Left lung (tissue), 10 donors: ENCODE measurements around the gene CATSPERZ. TPM values are rescaled to one million over a fixed set of nuclear protein-coding genes. Genes with fewer than 3 reads are reported as not detected.

Experiments used
- ATAC-seq: fragments of 200-7000 bp; cut with Tn5 transposase; one replicate; pipeline ENCODE4 v1.9.1; 2020; ENCODE audit warnings: moderate library complexity
- DNase-seq, 4 donors: peaks; one replicate each; pipeline ENCODE4 v3.0.0-alpha.2; 2013 to 2020
- H3K27ac ChIP-seq, 2 donors: fragments of 200-600 bp; sonication (generic) in 1 of 2; one replicate each; pipeline versions ENCODE4 v1.5.0 to v1.8.0; 2020 to 2021
- H3K27me3 ChIP-seq, 2 donors: fragments of 200-600 bp; sonication (generic) in 1 of 2; one replicate each; pipeline versions ENCODE4 v1.5.0 to v1.8.0; 2020 to 2021
- H3K36me3 ChIP-seq, 2 donors: fragments of 200-600 bp; sonication (generic) in 1 of 2; one replicate each; pipeline versions ENCODE4 v1.5.0 to v1.8.0; 2020 to 2021
- H3K4me1 ChIP-seq, 2 donors: fragments of 200-600 bp; one replicate each; pipeline ENCODE4 v1.8.0; 2021
- H3K4me3 ChIP-seq, 2 donors: fragments of 200-600 bp; sonication (generic) in 1 of 2; one replicate each; pipeline versions ENCODE4 v1.5.0 to v1.8.0; 2020 to 2021; ENCODE audit warnings: mild to moderate bottlenecking in 1 of 2
- H3K9me3 ChIP-seq, 2 donors: fragments of 200-600 bp; sonication (generic) in 1 of 2; one replicate each; pipeline versions ENCODE4 v1.5.0 to v1.8.0; 2020 to 2021
- intact Hi-C, 2 donors: fragments of 100-400 bp; cut with DNase I; formaldehyde crosslinking; loops; one replicate each; pipeline versions ENCODE4 v1.11.2 to v1.14.2; 2022
- polyA plus RNA-seq, 6 donors: library from polyadenylated mRNA; unstranded; fragments of 120-200 nt; gene quantifications; one replicate each; pipeline ENCODE4 v1.2.1, GENCODE V29; 2013; ENCODE audit not compliant: insufficient read length in 6 of 6
- total RNA-seq, 2 donors: library from RNA; stranded (reverse); fragmentation: NEBNext Ultra II Directional; extraction: Animal tissue kit (Norgen Biotek cat#: 25700); gene quantifications; one replicate each; pipeline ENCODE4 v1.2.1, GENCODE V29; 2021
- TF ChIP-seq, protein P1 (sequence below), 2 donors: fragments of 200-600 bp; sonication (generic) in 1 of 2; IDR thresholded peaks; one replicate each; pipeline versions ENCODE4 v1.5.0 to v1.8.0; 2021; ENCODE audit warnings: antibody characterized with exemption in 2 of 2
- donor health status: DM: no; HTN: yes; CAD: no.
- donor health status: DM: no; HTN: no; CAD: no.

Gene CATSPERZ
- total and polyA plus RNA-seq, 8 donors = not detected

DNA sequence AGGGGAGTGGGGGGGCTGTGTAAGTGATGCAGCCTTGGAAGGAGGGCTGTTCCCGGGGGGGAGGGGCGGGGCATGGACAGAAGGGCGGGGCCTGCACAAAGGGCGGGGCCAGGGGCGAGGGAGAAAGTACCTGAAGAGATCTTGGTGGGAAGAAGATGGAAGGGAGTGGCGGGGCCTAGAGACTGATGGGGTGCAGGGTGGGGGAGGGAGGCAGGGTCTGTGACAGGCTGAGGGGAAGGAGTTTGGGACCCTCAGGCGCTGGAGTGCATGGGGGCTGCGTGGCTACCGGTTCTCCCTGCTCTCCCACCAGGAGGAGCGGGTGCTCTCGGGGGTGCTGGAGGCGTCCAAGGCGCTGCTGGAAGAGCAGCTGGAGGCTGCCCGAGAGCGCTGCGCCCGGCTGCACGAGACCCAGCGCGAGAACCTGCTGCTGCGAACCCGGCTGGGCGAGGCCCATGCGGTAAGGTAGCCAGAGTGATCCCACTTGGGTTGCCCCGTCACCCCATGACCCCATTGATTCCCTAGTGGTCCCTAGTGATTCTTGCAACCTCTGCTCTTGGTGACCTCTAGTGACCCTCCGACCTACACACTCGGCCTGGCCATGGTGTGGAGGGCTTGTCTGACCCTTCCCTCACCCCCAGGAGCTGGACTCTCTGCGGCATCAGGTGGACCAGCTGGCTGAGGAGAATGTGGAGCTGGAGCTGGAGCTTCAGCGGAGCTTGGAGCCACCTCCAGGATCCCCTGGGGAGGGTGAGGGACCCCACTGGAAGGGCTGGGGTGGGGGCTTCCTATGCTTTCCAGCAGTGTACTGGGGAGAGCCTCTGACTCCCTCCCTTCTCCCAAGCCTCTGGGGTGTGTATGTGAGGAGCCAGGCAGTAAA lies 42.9 kb downstream of the CATSPERZ start:
- Histone ChIP-seq H3K36me3 (peaks cover 0 to 31% of the 10 kb centered on the region in 2 donors), H3K27ac (peak overlapping the region in 1 of 2 donors; percentile 86), H3K9me3 (no peaks in the 10 kb centered on the region), H3K4me3 (peak overlapping the region in 1 of 2 donors; percentile 49), H3K27me3 (no peaks in the 10 kb centered on the region), H3K4me1 (peaks cover 0 to 43% of the 10 kb centered on the region in 2 donors)
- DNase-seq (peak in 1 of 4 donors; percentile 77), ATAC-seq (peak; percentile 43)
- intact Hi-C loops = no loop called here
- TF ChIP-seq, protein P1, sequence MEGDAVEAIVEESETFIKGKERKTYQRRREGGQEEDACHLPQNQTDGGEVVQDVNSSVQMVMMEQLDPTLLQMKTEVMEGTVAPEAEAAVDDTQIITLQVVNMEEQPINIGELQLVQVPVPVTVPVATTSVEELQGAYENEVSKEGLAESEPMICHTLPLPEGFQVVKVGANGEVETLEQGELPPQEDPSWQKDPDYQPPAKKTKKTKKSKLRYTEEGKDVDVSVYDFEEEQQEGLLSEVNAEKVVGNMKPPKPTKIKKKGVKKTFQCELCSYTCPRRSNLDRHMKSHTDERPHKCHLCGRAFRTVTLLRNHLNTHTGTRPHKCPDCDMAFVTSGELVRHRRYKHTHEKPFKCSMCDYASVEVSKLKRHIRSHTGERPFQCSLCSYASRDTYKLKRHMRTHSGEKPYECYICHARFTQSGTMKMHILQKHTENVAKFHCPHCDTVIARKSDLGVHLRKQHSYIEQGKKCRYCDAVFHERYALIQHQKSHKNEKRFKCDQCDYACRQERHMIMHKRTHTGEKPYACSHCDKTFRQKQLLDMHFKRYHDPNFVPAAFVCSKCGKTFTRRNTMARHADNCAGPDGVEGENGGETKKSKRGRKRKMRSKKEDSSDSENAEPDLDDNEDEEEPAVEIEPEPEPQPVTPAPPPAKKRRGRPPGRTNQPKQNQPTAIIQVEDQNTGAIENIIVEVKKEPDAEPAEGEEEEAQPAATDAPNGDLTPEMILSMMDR (IDR thresholded peaks at IDR 0.05) = no peak

DNA sequence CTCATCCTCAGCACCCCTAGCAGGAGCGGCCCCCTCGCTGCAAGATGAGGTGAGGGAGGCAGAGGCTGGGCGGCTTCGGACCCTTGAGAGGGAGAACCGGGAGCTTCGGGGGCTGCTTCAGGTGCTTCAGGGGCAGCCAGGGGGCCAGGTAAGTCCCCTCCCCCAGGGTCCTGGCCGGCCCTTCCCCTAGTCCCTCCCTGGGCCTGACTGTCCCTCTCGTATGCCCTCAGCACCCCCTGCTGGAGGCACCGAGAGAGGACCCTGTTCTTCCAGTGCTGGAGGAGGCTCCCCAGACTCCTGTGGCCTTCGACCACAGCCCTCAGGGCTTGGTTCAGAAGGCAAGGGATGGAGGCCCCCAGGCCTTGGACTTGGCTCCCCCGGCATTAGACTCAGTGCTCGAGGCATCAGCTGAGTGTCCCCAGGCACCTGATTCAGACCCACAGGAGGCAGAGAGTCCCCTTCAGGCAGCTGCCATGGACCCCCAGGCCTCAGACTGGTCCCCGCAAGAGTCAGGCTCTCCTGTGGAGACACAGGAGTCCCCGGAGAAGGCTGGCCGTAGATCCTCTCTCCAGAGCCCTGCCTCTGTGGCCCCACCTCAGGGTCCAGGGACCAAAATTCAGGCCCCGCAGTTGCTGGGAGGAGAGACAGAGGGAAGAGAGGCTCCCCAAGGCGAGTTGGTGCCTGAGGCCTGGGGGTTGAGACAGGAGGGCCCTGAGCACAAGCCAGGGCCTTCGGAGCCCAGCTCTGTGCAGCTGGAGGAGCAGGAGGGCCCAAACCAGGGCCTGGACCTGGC lies 43.8 kb downstream of the CATSPERZ start:
- Histone ChIP-seq H3K36me3 (peaks cover 0 to 35% of the 10 kb centered on the region in 2 donors), H3K4me3 (no peak overlapping the region), H3K27me3 (no peaks in the 10 kb centered on the region), H3K27ac (no peak overlapping the region), H3K4me1 (peaks cover 0 to 36% of the 10 kb centered on the region in 2 donors), H3K9me3 (no peaks in the 10 kb centered on the region)
- ATAC-seq (peak; percentile 6), DNase-seq (peak in 1 of 4 donors; percentile 80)
- TF ChIP-seq, protein P1 (IDR thresholded peaks at IDR 0.05) = peak in 1 of 2 donors; percentile 25
- intact Hi-C loops = no loop called here

DNA sequence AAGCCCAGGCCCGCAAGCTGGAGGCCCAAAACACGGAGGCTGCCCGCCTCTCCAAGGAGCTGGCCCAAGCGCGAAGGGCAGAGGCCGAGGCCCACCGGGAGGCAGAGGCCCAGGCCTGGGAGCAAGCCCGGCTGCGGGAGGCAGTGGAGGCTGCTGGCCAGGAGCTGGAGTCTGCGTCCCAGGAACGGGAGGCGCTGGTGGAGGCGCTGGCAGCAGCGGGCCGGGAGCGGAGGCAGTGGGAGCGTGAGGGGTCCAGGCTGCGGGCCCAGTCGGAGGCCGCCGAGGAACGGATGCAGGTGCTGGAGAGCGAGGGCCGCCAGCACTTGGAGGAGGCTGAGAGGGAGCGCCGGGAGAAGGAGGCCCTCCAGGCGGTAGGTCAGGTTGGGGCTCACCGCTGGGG lies 44.6 kb downstream of the CATSPERZ start:
- Histone ChIP-seq H3K4me1 (peaks cover 0 to 28% of the 10 kb centered on the region in 2 donors), H3K4me3 (no peak overlapping the region), H3K27me3 (no peaks in the 10 kb centered on the region), H3K9me3 (no peaks in the 10 kb centered on the region), H3K27ac (no peak overlapping the region), H3K36me3 (peaks cover 0 to 43% of the 10 kb centered on the region in 2 donors)
- ATAC-seq = no peak
- peak in 1 of 4 donors; percentile 76 for DNase-seq
- TF ChIP-seq, protein P1 (IDR thresholded peaks at IDR 0.05) = no peak
- intact Hi-C loops = no loop called here

DNA sequence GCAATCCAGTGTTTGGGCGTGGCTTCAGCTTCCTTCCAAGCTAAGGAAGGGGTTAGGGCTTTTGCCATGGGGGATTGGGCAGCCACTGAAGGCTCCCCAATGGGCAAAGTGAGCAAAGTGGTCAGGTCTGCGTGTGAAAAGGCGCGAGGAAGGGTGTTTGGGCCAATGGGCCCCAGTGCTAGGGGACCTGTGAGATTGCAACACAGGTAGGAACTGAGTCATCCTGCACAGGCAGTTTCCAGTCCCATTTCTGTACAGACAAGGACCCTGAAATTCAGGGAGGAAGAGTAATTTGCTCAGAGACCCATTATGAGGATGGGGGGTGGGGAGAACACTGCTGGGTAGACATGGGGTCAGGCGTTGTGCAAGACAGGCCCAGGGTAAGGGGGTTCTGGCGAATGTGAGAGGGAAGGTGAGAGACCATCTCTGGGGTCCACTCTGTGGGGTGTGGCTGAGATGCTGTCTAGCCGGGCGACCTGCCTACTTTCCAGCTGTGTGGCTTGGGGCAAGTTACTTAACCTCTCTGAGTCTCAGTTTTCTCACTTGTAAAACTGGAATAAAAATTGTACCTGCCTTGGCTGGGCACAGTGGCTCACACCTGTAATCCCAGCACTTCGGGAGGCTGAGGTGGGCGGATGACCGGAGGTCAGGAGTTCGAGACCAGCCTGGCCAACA lies 47.2 kb downstream of the CATSPERZ start:
- peaks cover 0 to 5% of the 10 kb centered on the region in 2 donors for H3K4me1 ChIP-seq
- H3K27me3 ChIP-seq = no peaks in the 10 kb centered on the region
- intact Hi-C loops = no loop called here
- TF ChIP-seq, protein P1 (IDR thresholded peaks at IDR 0.05) = no peak
- no peak for ATAC-seq
- H3K27ac ChIP-seq = no peak overlapping the region
- no peak overlapping the region for H3K4me3 ChIP-seq
- H3K9me3 ChIP-seq = no peaks in the 10 kb centered on the region
- H3K36me3 ChIP-seq = peaks cover 0 to 61% of the 10 kb centered on the region in 2 donors
- no peak for DNase-seq
